ENCODE measurements around the gene STK17A. TPM values are rescaled to one million over a fixed set of nuclear protein-coding genes. Genes with fewer than 3 reads are reported as not detected.
A peak's percentile ranks its signal among the peaks of the same experiment; 100 is the strongest.

STK17A gene
- total and polyA plus RNA-seq, 2 of the 8 experiments (the other 6 are each of a cell fraction or from before 2014, with no cell fraction given) = 2.2 to 12.2 TPM

GRCh38 chr7:43615558-43616145, 32.7 kb downstream of the STK17A start:
- Histone ChIP-seq H2BK12ac (ENCODE audit: low read depth, low read length) (no peak overlapping the region), H3K23me2 (ENCODE audit: low read depth, low read length) (no peaks in the 10 kb centered on the region), H3K79me2 (ENCODE audit: control insufficient read depth in 1 of 2, insufficient read depth in 2 of 2, low read length in 2 of 2) (no peaks in the 10 kb centered on the region), H4K5ac (ENCODE audit: insufficient read length, low read depth, low read length) (no peak overlapping the region), H3K36me3 (ENCODE audit: control insufficient read depth in 2 of 4, insufficient read depth in 4 of 4, low read length in 3 of 4) (peaks cover 0 to 4% (median 2%) of the 10 kb centered on the region in 4 experiments; a peak in 2 of 8 replicates), H3K4me1 (replicated peaks in 1 of 4; ENCODE audit: control insufficient read depth in 3 of 4, insufficient read depth in 4 of 4, low read length in 3 of 4) (peaks cover 0 to 3% (median 1%) of the 10 kb centered on the region in 4 experiments; a peak in 2 of 7 replicates), H3K4me2 (ENCODE audit: insufficient read depth in 1 of 2, low read depth in 2 of 2, low read length in 2 of 2) (no peak overlapping the region), H2AFZ (ENCODE audit: low read length) (no peak overlapping the region), H4K8ac (ENCODE audit: extremely low read depth, insufficient read depth, low read length) (no peak overlapping the region), H3K56ac (replicated peaks; ENCODE audit: insufficient read length, low read depth, low read length) (no peak overlapping the region), H3K18ac (ENCODE audit: extremely low read depth, low read length) (no peak overlapping the region), H2AK5ac (ENCODE audit: low read depth, low read length) (no peak overlapping the region), H3K23ac (ENCODE audit: insufficient read length) (no peak overlapping the region), H2BK20ac (ENCODE audit: low read length) (no peak overlapping the region), H3K9ac (replicated peaks in 1 of 4; ENCODE audit: extremely low read depth in 1 of 4, low read depth in 3 of 4, low read length in 3 of 4) (no peak overlapping the region), H3K4me3 (ENCODE audit: extremely low read depth in 1 of 4, insufficient read depth in 2 of 4, low read depth in 3 of 4, low read length in 4 of 4) (no peak overlapping the region), H4K91ac (replicated peaks; ENCODE audit: insufficient read length, low read length) (no peak overlapping the region), H4K20me1 (replicated peaks in 1 of 2; ENCODE audit: control insufficient read depth in 1 of 2, insufficient read depth in 2 of 2, low read length in 2 of 2) (peaks cover 0 to 2% of the 10 kb centered on the region in 2 experiments), H3K79me1 (ENCODE audit: low read depth, low read length) (peaks cover 5% of the 10 kb centered on the region; the same call in 1 of the 2 replicates), H2BK15ac (ENCODE audit: low read length) (no peak overlapping the region), H3K27ac (ENCODE audit: low read depth, low read length) (no peak overlapping the region), H3K4ac (replicated peaks; ENCODE audit: insufficient read length, low read depth, low read length) (peak overlapping the region; percentile 14), H2BK5ac (ENCODE audit: low read depth, low read length) (no peak overlapping the region), H3K27me3 (replicated peaks in 1 of 4; ENCODE audit: control insufficient read depth in 3 of 4, extremely low read depth in 1 of 4, insufficient read depth in 3 of 4, low read length in 3 of 4) (no peaks in the 10 kb centered on the region), H2BK120ac (replicated peaks; ENCODE audit: low read depth, low read length) (no peak overlapping the region), H3K9me3 (ENCODE audit: insufficient read depth in 2 of 2, low read depth in 1 of 2, low read length in 1 of 2) (no peaks in the 10 kb centered on the region), H3K14ac (ENCODE audit: insufficient read length) (no peak overlapping the region)
- POLR2A ChIA-PET (ENCODE audit: partially characterized antibody) = interaction anchor here (0.6 to 1.0 kb wide), 3 partner anchors 12 to 728 kb away, joined by 3 to 5 read pairs (median 3); partner anchors contain the start of gene STK17A
- CTCF ChIA-PET (ENCODE audit: partially characterized antibody) = interaction anchor here (0.6 to 1.7 kb wide), 4 partner anchors 11 to 223 kb away, joined by 3 to 4 read pairs (median 4); no protein-coding TSS in a partner anchor
- TF ChIP-seq SIN3A (conservative IDR thresholded peaks at IDR 0.05 in 1 of 2, IDR thresholded peaks at IDR 0.05 in 1 of 2; ENCODE audit: low read depth in 1 of 2, low read length in 2 of 2) = no peak
- TF ChIP-seq CBX8 (IDR thresholded peaks at IDR 0.05; ENCODE audit: borderline replicate concordance, low read depth, low read length) = no peak
- 0 out of 2 replicates have a peak, but pooled peaks have one; percentile 25 for TF ChIP-seq POLR2AphosphoS5 (IDR thresholded peaks at IDR 0.05; ENCODE audit: low read depth, low read length)
- no peak for FAIRE-seq
- 72% methylated on average over 7 of the region's 7 CpGs; no CpG with 5 or more reads in 1 of the 2 experiments for WGBS, 2 experiments (ENCODE audit: extremely low coverage in 1 of 2, insufficient coverage in 1 of 2, insufficient read length in 1 of 2, insufficient replicate concordance in 2 of 2, low coverage in 1 of 2, low lambda C conversion rate in 2 of 2, missing lambda C conversion rate in 1 of 2)
- no peak for DNase-seq (ENCODE audit: low read depth in 1 of 2, low spot score in 2 of 2)
